NK-92 (cell line): ENCODE measurements around the gene KANSL2.

Experiments
- DNase-seq: peaks from one replicate; lab custom pipeline; 2025; ENCODE audit not compliant: unreplicated experiment; lab: John Stamatoyannopoulos, UW

KANSL2 gene

GRCh38 chr12:48615681-48616080, 66.4 kb downstream of the KANSL2 start:
- no peak for DNase-seq

GRCh38 chr12:48613321-48613720, 68.7 kb downstream of the KANSL2 start:
- DNase-seq = no peak
